GM18873 (cell line): Measurements from ENCODE around the gene REEP5.
"Not testable (repeated sequence)": the region's sequence is repeated elsewhere in the genome, so short reads cannot be mapped to it uniquely, and the experiment has no call there.

Experiments
- ATAC-seq: cut with Tn5 transposase; IDR thresholded peaks from one replicate; pipeline ENCODE4 v1.9.1; 2021; ENCODE audit warnings: mild to moderate bottlenecking, moderate library complexity, moderate number of reproducible peaks; ENCODE audit not compliant: unreplicated experiment, low FRiP score

The REEP5 gene

GRCh38 chr5:112933651-112934365, 11.8 kb upstream of the REEP5 start:
- no peak for ATAC-seq

GRCh38 chr5:112933105-112933504, 11.1 kb upstream of the REEP5 start:
- ATAC-seq = no peak

- no peak for ATAC-seq
These were observed 9.4 kb upstream of the REEP5 start for GRCh38 chr5:112931473-112931872.

GRCh38 chr5:112930082-112930344, 8.0 kb upstream of the REEP5 start:
- ATAC-seq = peak; percentile 41

- peak; percentile 86 for ATAC-seq
These were observed 7.5 kb upstream of the REEP5 start for GRCh38 chr5:112929336-112930081.

GRCh38 chr5:112923988-112924387, 2.0 kb upstream of the REEP5 start:
- ATAC-seq = no peak

GRCh38 chr5:112923148-112923917, 1.3 kb upstream of the REEP5 start:
- ATAC-seq = peak; percentile 37

GRCh38 chr5:112921026-112921832, 798 bp downstream of the REEP5 start:
- no peak for ATAC-seq

- no peak for ATAC-seq
These were observed 2.1 kb downstream of the REEP5 start for GRCh38 chr5:112919972-112920371.

GRCh38 chr5:112918679-112919078, 3.3 kb downstream of the REEP5 start:
- ATAC-seq = no peak

GRCh38 chr5:112918136-112918535, 3.9 kb downstream of the REEP5 start:
- no peak for ATAC-seq

GRCh38 chr5:112917453-112917995, 4.5 kb downstream of the REEP5 start:
- ATAC-seq = no peak

GRCh38 chr5:112915831-112916230, 6.2 kb downstream of the REEP5 start:
- ATAC-seq = no peak

- ATAC-seq = no peak
These were observed 7.4 kb downstream of the REEP5 start for GRCh38 chr5:112914584-112914983.

GRCh38 chr5:112910529-112910928, 11.5 kb downstream of the REEP5 start:
- no peak for ATAC-seq

GRCh38 chr5:112908854-112909253, 13.2 kb downstream of the REEP5 start:
- no peak for ATAC-seq

GRCh38 chr5:112907166-112907631, 14.8 kb downstream of the REEP5 start:
- no peak for ATAC-seq

- ATAC-seq = no peak
These were observed 15.4 kb downstream of the REEP5 start for GRCh38 chr5:112906637-112907036.

GRCh38 chr5:112904996-112905395, 17.0 kb downstream of the REEP5 start:
- ATAC-seq = not testable (repeated sequence)

GRCh38 chr5:112902561-112902960, 19.5 kb downstream of the REEP5 start:
- no peak for ATAC-seq
